ENCODE measurements around the gene ADCY5. TPM values are rescaled to one million over a fixed set of nuclear protein-coding genes. Genes with fewer than 3 reads are reported as not detected.

Gene ADCY5
- total RNA-seq, 1 experiment from 2014 or later: 0.49 TPM

DNA sequence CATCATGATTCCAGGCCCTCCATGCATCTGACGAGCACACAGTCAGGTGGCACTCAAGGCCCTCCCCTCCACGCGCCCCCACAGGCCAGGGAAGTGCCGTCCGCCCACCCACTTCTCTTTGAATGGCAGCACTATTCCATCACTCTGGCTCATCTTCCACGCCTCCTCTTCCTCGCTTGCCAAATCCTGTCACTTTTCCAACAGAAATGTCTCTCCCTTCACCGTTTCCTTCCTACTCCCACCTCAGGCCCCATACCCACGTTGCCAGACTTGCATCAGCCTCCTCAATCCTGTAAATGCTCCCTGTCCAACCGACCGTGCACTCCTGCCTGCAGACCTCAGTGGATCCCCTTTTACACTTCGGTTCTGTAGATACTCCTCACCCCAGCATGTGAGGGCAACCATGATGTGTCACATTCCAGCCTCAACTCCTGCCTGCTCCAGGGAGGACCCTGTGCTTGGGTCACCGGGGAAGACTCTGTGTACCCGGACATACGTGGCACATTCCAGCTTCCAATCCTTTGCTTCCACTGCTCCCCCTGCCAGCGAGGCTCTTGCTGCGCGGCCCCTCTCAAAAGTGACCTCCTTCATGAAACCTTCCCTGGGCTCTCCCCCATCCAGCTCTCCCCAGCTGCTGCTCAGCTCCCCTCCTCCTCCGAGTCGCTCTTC lies 29.6 kb downstream of the ADCY5 start:
- H3K4me2 ChIP-seq (ENCODE audit: low read length): no peak overlapping the region
- RAD21 ChIA-PET (ENCODE audit: low non-redundant PET in 1 of 2, low total read pairs in 2 of 2, uncharacterized antibody in 2 of 2, unreplicated experiment in 2 of 2): no interaction called here
- H2AFZ ChIP-seq (ENCODE audit: low read depth, low read length, poor library complexity, severe bottlenecking): no peak overlapping the region
- no peaks in the 10 kb centered on the region for H3K79me2 ChIP-seq (ENCODE audit: insufficient read depth, low read length)
- H3K9me3 ChIP-seq (ENCODE audit: control insufficient read depth in 1 of 2, insufficient read depth in 1 of 2, low read depth in 1 of 2, low read length in 2 of 2): no peaks in the 10 kb centered on the region
- no peak overlapping the region for H3K9ac ChIP-seq (ENCODE audit: low read length)
- no TSS peak for BruUV-seq (replicated peaks)
- intact Hi-C loops (cut with micrococcal nuclease): no loop called here
- H3K4me3 ChIP-seq (replicated peaks in 1 of 2; ENCODE audit: low read depth in 1 of 2, low read length in 2 of 2): no peak overlapping the region
- H3K36me3 ChIP-seq (ENCODE audit: control insufficient read depth in 1 of 2, insufficient read depth in 2 of 2, low read length in 2 of 2): no peaks in the 10 kb centered on the region
- H4K20me1 ChIP-seq (ENCODE audit: insufficient read depth): no peaks in the 10 kb centered on the region
- TF ChIP-seq POLR2AphosphoS5 (IDR thresholded peaks at IDR 0.05; ENCODE audit: low read depth, low read length) (no peak), SRF (IDR thresholded peaks at IDR 0.05; ENCODE audit: low read depth) (no peak), RAD21 (IDR thresholded peaks at IDR 0.05; ENCODE audit: low read depth) (no peak), ZBTB33 (IDR thresholded peaks at IDR 0.05; ENCODE audit: extremely low read depth, insufficient replicate concordance, low read length) (no peak), EZH2 (IDR thresholded peaks at IDR 0.05) (no peak), CEBPB (IDR thresholded peaks at IDR 0.05; ENCODE audit: low read depth) (no peak), ZNF274 (IDR thresholded peaks at IDR 0.05; ENCODE audit: low read depth, low read length) (no peak)
- TF ChIP-seq, protein P1, sequence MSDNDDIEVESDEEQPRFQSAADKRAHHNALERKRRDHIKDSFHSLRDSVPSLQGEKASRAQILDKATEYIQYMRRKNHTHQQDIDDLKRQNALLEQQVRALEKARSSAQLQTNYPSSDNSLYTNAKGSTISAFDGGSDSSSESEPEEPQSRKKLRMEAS (IDR thresholded peaks at IDR 0.05): no peak
- TF ChIP-seq, protein P2, sequence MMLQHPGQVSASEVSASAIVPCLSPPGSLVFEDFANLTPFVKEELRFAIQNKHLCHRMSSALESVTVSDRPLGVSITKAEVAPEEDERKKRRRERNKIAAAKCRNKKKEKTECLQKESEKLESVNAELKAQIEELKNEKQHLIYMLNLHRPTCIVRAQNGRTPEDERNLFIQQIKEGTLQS (IDR thresholded peaks at IDR 0.05): no peak
- TF ChIP-seq, protein P3, sequence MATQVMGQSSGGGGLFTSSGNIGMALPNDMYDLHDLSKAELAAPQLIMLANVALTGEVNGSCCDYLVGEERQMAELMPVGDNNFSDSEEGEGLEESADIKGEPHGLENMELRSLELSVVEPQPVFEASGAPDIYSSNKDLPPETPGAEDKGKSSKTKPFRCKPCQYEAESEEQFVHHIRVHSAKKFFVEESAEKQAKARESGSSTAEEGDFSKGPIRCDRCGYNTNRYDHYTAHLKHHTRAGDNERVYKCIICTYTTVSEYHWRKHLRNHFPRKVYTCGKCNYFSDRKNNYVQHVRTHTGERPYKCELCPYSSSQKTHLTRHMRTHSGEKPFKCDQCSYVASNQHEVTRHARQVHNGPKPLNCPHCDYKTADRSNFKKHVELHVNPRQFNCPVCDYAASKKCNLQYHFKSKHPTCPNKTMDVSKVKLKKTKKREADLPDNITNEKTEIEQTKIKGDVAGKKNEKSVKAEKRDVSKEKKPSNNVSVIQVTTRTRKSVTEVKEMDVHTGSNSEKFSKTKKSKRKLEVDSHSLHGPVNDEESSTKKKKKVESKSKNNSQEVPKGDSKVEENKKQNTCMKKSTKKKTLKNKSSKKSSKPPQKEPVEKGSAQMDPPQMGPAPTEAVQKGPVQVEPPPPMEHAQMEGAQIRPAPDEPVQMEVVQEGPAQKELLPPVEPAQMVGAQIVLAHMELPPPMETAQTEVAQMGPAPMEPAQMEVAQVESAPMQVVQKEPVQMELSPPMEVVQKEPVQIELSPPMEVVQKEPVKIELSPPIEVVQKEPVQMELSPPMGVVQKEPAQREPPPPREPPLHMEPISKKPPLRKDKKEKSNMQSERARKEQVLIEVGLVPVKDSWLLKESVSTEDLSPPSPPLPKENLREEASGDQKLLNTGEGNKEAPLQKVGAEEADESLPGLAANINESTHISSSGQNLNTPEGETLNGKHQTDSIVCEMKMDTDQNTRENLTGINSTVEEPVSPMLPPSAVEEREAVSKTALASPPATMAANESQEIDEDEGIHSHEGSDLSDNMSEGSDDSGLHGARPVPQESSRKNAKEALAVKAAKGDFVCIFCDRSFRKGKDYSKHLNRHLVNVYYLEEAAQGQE (IDR thresholded peaks at IDR 0.05; ENCODE audit: low read depth): no peak
- CTCF ChIA-PET: no interaction called here
- POLR2A ChIA-PET: no interaction called here
- ATAC-seq: no peak
- H3K9me2 ChIP-seq (ENCODE audit: insufficient read depth): no peaks in the 10 kb centered on the region
- no peaks in the 10 kb centered on the region for H3K27me3 ChIP-seq (ENCODE audit: insufficient read depth, low read length)
- DNase-seq (ENCODE audit: low read depth, low spot score): no peak
- H3K4me1 ChIP-seq (ENCODE audit: control insufficient read depth in 1 of 2, insufficient read depth in 2 of 2, low read length in 2 of 2): no peaks in the 10 kb centered on the region
- no peak overlapping the region for H3K27ac ChIP-seq (ENCODE audit: low read depth, low read length)
